Heart right ventricle (tissue), 16 donors: ENCODE measurements around the gene SH3TC1. TPM values are rescaled to one million over a fixed set of nuclear protein-coding genes. Genes with fewer than 3 reads are reported as not detected.

ENCODE experiments used
- ATAC-seq, 8 donors: fragments of 200-7000 bp; cut with Tn5 transposase; one replicate each; pipeline ENCODE4 v1.9.1; 2020; ENCODE audit warnings: mild to moderate bottlenecking in 8 of 8, moderate library complexity in 8 of 8, moderate number of reproducible peaks in 1 of 8
- DNase-seq, 2 donors: peaks; one replicate each; pipeline ENCODE4 v3.0.0-alpha.2; 2020
- H3K27ac ChIP-seq, 10 donors: fragments of 200-600 bp; sonication (generic) in 2 of 10; one replicate each; pipeline versions ENCODE4 v1.5.0 to v1.8.0; 2020 to 2022; ENCODE audit warnings: mild to moderate bottlenecking in 3 of 10
- H3K27me3 ChIP-seq, 7 donors: fragments of 200-600 bp; one replicate each; pipeline ENCODE4 v1.8.0; 2021 to 2022; ENCODE audit warnings: mild to moderate bottlenecking in 2 of 7
- H3K36me3 ChIP-seq, 9 donors: fragments of 200-600 bp; sonication (generic) in 1 of 9; one replicate each; pipeline versions ENCODE4 v1.5.0 to v1.8.0; 2020 to 2022; ENCODE audit warnings: mild to moderate bottlenecking in 2 of 9
- H3K4me1 ChIP-seq, 9 donors: fragments of 200-600 bp; sonication (generic) in 1 of 9; one replicate each; pipeline versions ENCODE4 v1.5.0 to v1.8.0; 2020 to 2022; ENCODE audit warnings: mild to moderate bottlenecking in 4 of 9
- H3K4me3 ChIP-seq, 10 donors: fragments of 200-600 bp; sonication (generic) in 2 of 10; one replicate each; pipeline versions ENCODE4 v1.5.0 to v1.8.0; 2020 to 2022; ENCODE audit warnings: mild to moderate bottlenecking in 7 of 10, moderate library complexity in 2 of 10
- H3K9me3 ChIP-seq, 11 donors: fragments of 200-600 bp in 10 of 11; sonication (generic) in 2 of 11; one replicate each; pipeline versions ENCODE4 v1.5.0 to v1.8.0; 2013 to 2022; ENCODE audit warnings: mild to moderate bottlenecking in 2 of 11, control low read depth in 1 of 11, moderate library complexity in 1 of 11
- WGBS, 2 donors: extraction: QIAGEN DNeasy Blood & Tissue Kit; methylation state at CpG; one replicate each; pipeline ENCODE4 v1.1.7; 2013; ENCODE audit warnings: inconsistent platforms in 1 of 2; 5-methylcytosine and 5-hydroxymethylcytosine counted together
- intact Hi-C, 10 donors: fragments of 100-400 bp; cut with DNase I; formaldehyde crosslinking; loops; one replicate each; pipeline versions ENCODE4 v1.11.1 to v1.14.2; 2022
- polyA plus RNA-seq, 2 donors: library from polyadenylated mRNA; stranded (reverse); fragments of 200-250 nt; gene quantifications; one replicate each; pipeline ENCODE4 v1.2.3, GENCODE V29; 2013
- total RNA-seq, 10 donors: library from RNA; stranded (reverse); fragmentation: NEBNext Ultra II Directional in 3 of 10; extraction: Animal tissue kit (Norgen Biotek cat#: 25700) in 3 of 10; gene quantifications; one replicate each; pipeline versions ENCODE4 v1.2.1 to v1.2.4, GENCODE V29; 2021 to 2023
- TF ChIP-seq, protein P1 (sequence below), 9 donors: fragments of 200-600 bp; sonication (generic) in 2 of 9; IDR thresholded peaks; one replicate each; pipeline versions ENCODE4 v1.5.0 to v1.8.0; 2021 to 2022; ENCODE audit warnings: antibody characterized with exemption in 9 of 9, mild to moderate bottlenecking in 5 of 9, moderate library complexity in 1 of 9
- donor health status: Arrhythmogenic right ventricular cardiomyopathy.
- donor health status: ischemic (EF 13 %, LVEDD 7.1; RV severe dilation, severe dysfunction).
- donor health status: healthy with polysubstance abuse.
- donor health status: DM: no; HTN: yes; CAD: no.
- donor health status: DM: no; HTN: no; CAD: no.
- donor health status: ischemic (EF 25% LVEDD 6.9; RV normal size, moderate dysfunction).
- donor health status: ischemic (EF 25% LVEDD 5.7; RV mildly dilated, moderate dysfunction).
- donor health status: healthy.
- donor health status: DM: yes; HTN: yes; CAD: no.
- donor health status: Ischemic cardiomyopathy.
- donor health status: ischemic (EF 35%, LVEDD 5.7; RV mildly dilated, moderate dysfunction).
- donor health status: nonischemic (EF 11% LVEDD 7.7; RV severe dilation, severe dysfunction).
- donor health status: DM: yes; HTN: yes; CAD: no.
- donor health status: PGD.
- donor health status: ischemic (EF 29% LVEDD 5.4; RV normal size, mild dysfunction).
- donor health status: nonischemic (EF 23%, LVEDD 6.1; RV moderate dilation, normal function).

The SH3TC1 gene
- total and polyA plus RNA-seq, 12 donors = 7.4 to 22.8 (median 11.2) TPM

DNA sequence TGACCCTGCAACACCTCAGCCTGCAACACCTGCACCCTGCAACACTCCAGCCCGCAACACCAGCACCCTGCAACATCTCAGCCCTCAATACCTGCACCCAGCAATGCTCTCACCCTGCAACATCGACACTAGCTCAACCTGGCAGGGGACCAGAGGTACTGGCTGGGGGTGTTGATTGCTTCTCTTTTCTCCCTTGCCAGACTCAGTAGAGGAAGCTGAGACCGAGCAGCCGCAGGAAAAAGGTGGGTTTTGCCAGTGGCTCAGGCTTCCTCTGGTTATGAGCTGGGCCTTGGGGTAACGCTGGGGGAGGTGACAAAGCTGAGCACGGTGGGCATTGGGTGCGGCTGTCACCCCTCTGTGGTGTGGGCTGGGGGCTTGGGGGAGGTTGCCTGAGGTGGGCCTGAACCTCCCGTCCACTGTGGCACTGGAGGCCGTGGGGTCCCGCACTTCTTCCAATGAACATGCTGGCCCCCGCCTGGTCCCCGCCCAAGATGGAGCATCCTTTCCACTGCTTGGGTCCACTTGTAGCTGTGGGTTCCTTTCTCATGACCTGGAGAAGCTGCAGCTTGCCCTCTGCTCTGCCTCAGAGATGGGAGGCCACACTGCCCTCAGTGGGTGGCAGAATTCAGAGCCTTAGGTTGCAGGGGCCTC is 26.0 kb downstream of the SH3TC1 start:
- H3K27ac ChIP-seq = no peak overlapping the region
- DNase-seq = peak in 1 of 2 donors; percentile 5
- no peaks in the 10 kb centered on the region for H3K27me3 ChIP-seq
- no peak for ATAC-seq
- TF ChIP-seq, protein P1, sequence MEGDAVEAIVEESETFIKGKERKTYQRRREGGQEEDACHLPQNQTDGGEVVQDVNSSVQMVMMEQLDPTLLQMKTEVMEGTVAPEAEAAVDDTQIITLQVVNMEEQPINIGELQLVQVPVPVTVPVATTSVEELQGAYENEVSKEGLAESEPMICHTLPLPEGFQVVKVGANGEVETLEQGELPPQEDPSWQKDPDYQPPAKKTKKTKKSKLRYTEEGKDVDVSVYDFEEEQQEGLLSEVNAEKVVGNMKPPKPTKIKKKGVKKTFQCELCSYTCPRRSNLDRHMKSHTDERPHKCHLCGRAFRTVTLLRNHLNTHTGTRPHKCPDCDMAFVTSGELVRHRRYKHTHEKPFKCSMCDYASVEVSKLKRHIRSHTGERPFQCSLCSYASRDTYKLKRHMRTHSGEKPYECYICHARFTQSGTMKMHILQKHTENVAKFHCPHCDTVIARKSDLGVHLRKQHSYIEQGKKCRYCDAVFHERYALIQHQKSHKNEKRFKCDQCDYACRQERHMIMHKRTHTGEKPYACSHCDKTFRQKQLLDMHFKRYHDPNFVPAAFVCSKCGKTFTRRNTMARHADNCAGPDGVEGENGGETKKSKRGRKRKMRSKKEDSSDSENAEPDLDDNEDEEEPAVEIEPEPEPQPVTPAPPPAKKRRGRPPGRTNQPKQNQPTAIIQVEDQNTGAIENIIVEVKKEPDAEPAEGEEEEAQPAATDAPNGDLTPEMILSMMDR (IDR thresholded peaks at IDR 0.05) = no peak
- H3K4me3 ChIP-seq = no peak overlapping the region
- intact Hi-C loops = no loop called here
- peaks cover 0 to 8% (median 0%) of the 10 kb centered on the region in 11 donors for H3K9me3 ChIP-seq
- H3K36me3 ChIP-seq = peaks cover 0 to 82% (median 8%) of the 10 kb centered on the region in 9 donors
- 71 to 87% methylated on average over 12 of the region's 12 CpGs for WGBS, 2 donors
- H3K4me1 ChIP-seq = peaks cover 4 to 64% (median 10%) of the 10 kb centered on the region in 9 donors

GRCh38 chr4:8225706-8226443 is 26.8 kb downstream of the SH3TC1 start:
- ATAC-seq = no peak
- peaks cover 4 to 56% (median 10%) of the 10 kb centered on the region in 9 donors for H3K4me1 ChIP-seq
- no peak overlapping the region for H3K4me3 ChIP-seq
- peaks cover 0 to 75% (median under 1%) of the 10 kb centered on the region in 9 donors for H3K36me3 ChIP-seq
- TF ChIP-seq, protein P1 (IDR thresholded peaks at IDR 0.05) = no peak
- peaks cover 0 to 6% (median 0%) of the 10 kb centered on the region in 11 donors for H3K9me3 ChIP-seq
- no peak for DNase-seq
- 62 to 66% methylated on average over 10 of the region's 10 CpGs for WGBS, 2 donors
- no peaks in the 10 kb centered on the region for H3K27me3 ChIP-seq
- no peak overlapping the region for H3K27ac ChIP-seq
- intact Hi-C loops = loop anchor here in 1 of 10 donors (2.0 kb wide), 1 partner anchor 41 kb away; no protein-coding TSS in a partner anchor

- no peaks in the 10 kb centered on the region for H3K9me3 ChIP-seq
- intact Hi-C loops = loop anchor here in 1 of 10 donors (2.0 kb wide), 1 partner anchor 42 kb away; no protein-coding TSS in a partner anchor
- no peaks in the 10 kb centered on the region for H3K27me3 ChIP-seq
- peak in 5 of 8 donors; percentile 7 to 30 (median 13) for ATAC-seq
- 89 to 90% methylated on average over 31 of the region's 31 CpGs for WGBS, 2 donors
- peaks cover 4 to 43% (median 10%) of the 10 kb centered on the region in 9 donors for H3K4me1 ChIP-seq
- H3K36me3 ChIP-seq = peaks cover 0 to 83% (median 0%) of the 10 kb centered on the region in 9 donors
- DNase-seq = peak in 1 of 2 donors; percentile 36
- H3K27ac ChIP-seq = no peak overlapping the region
- TF ChIP-seq, protein P1 (IDR thresholded peaks at IDR 0.05) = no peak
- no peak overlapping the region for H3K4me3 ChIP-seq
Observed at GRCh38 chr4:8227201-8227770, 28.2 kb downstream of the SH3TC1 start.

GRCh38 chr4:8227771-8228318 is 28.8 kb downstream of the SH3TC1 start:
- no peaks in the 10 kb centered on the region for H3K9me3 ChIP-seq
- H3K4me3 ChIP-seq = no peak overlapping the region
- intact Hi-C loops = loop anchor here in 1 of 10 donors (2.0 kb wide), 1 partner anchor 43 kb away; no protein-coding TSS in a partner anchor
- H3K27me3 ChIP-seq = no peaks in the 10 kb centered on the region
- ATAC-seq (peak in 3 of 8 donors; percentile 1 to 32 (median 3)), DNase-seq (no peak)
- WGBS, 2 donors = 93 to 95% methylated on average over 24 to 27 of the region's 27 CpGs
- no peak overlapping the region for H3K27ac ChIP-seq
- H3K4me1 ChIP-seq = peaks cover 4 to 41% (median 10%) of the 10 kb centered on the region in 9 donors
- peaks cover 0 to 83% (median 0%) of the 10 kb centered on the region in 9 donors for H3K36me3 ChIP-seq
- TF ChIP-seq, protein P1 (IDR thresholded peaks at IDR 0.05) = no peak
